NT2/D1 (cell line): ENCODE measurements around the gene C2CD3.

Experiments
- DNase-seq: peaks from one replicate; pipeline ENCODE4 v3.0.0-alpha.2; 2011; ENCODE audit warnings: low read depth, low spot score
- H3K27me3 ChIP-seq: 2 replicates; pipeline ENCODE4 v1.6.0; 2011; ENCODE audit warnings: mild to moderate bottlenecking; ENCODE audit not compliant: insufficient read length, insufficient read depth
- H3K36me3 ChIP-seq: 2 replicates; pipeline ENCODE4 v1.6.1; 2011; ENCODE audit warnings: mild to moderate bottlenecking, low read length, mixed read lengths; ENCODE audit not compliant: insufficient read depth, insufficient read length
- H3K4me1 ChIP-seq: 2 replicates; pipeline ENCODE4 v1.5.1; 2011; ENCODE audit not compliant: insufficient read depth, insufficient read length
- H3K4me3 ChIP-seq: 2 replicates; pipeline ENCODE4 v1.5.1; 2011; ENCODE audit warnings: low read depth; ENCODE audit not compliant: insufficient read length
- H3K9ac ChIP-seq: 2 replicates; pipeline ENCODE4 v1.6.0; 2011; ENCODE audit warnings: low read depth; ENCODE audit not compliant: insufficient read length
- H3K9me3 ChIP-seq: 2 replicates; pipeline ENCODE4 v1.5.1; 2011; ENCODE audit warnings: mild to moderate bottlenecking, low read length; ENCODE audit not compliant: insufficient read depth
- SUZ12 ChIP-seq: IDR thresholded peaks from 2 replicates; pipeline ENCODE4 v1.6.1; 2011; ENCODE audit not compliant: insufficient read length, insufficient read depth; ENCODE audit errors: extremely low read depth
- YY1 ChIP-seq: IDR thresholded peaks from 2 replicates; pipeline ENCODE4 v1.6.1; 2011; ENCODE audit not compliant: insufficient read length, insufficient read depth
- ZNF274 ChIP-seq: IDR thresholded peaks from 2 replicates; pipeline ENCODE4 v1.6.1; 2011; ENCODE audit warnings: mild to moderate bottlenecking, low read depth, low read length

The C2CD3 gene

GRCh38 chr11:74009675-74010305, 161.0 kb downstream of the C2CD3 start:
- no peaks in the 10 kb centered on the region for H3K27me3 ChIP-seq
- H3K4me1 ChIP-seq: no peaks in the 10 kb centered on the region
- TF ChIP-seq SUZ12 (no peak), ZNF274 (no peak), YY1 (no peak)
- peaks cover 21% of the 10 kb centered on the region for H3K36me3 ChIP-seq
- no peaks in the 10 kb centered on the region for H3K9me3 ChIP-seq
- H3K4me3 ChIP-seq: no peak overlapping the region
- DNase-seq: no peak
- no peak overlapping the region for H3K9ac ChIP-seq

DNA sequence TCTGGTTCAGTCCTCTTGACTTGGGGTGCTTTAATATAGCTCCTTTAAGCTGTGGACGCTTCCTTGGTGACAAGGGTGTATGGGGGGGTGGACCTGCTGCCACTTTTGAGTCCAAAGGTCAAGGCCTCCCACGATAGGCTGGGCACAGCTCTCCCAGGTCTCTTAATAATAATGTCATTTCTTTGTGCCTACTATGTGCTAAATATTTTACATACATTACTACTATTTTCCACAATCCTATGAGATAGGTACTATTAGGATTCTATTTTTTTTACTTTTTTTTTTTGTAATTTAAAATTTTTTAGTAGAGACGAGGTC, 161.6 kb downstream of the C2CD3 start:
- no peak for DNase-seq
- no peak overlapping the region for H3K9ac ChIP-seq
- peaks cover 20% of the 10 kb centered on the region for H3K36me3 ChIP-seq
- H3K4me3 ChIP-seq: no peak overlapping the region
- H3K9me3 ChIP-seq: no peaks in the 10 kb centered on the region
- no peaks in the 10 kb centered on the region for H3K4me1 ChIP-seq
- H3K27me3 ChIP-seq: no peaks in the 10 kb centered on the region
- TF ChIP-seq SUZ12 (no peak), ZNF274 (no peak), YY1 (no peak)

- no peak for DNase-seq
Measured at GRCh38 chr11:74008373-74009229, 162.2 kb downstream of the C2CD3 start, which contains the start of gene UCP3. Gene UCP3, minus strand, starts transcription at chr11:74009085. Its CDS starts 2,043 bp downstream, at chr11:74007042.

GRCh38 chr11:74007691-74008372, 163.0 kb downstream of the C2CD3 start:
- Histone ChIP-seq H3K9me3 (no peaks in the 10 kb centered on the region), H3K36me3 (peaks cover 11% of the 10 kb centered on the region), H3K27me3 (no peaks in the 10 kb centered on the region), H3K4me1 (no peaks in the 10 kb centered on the region), H3K4me3 (no peak overlapping the region), H3K9ac (no peak overlapping the region)
- TF ChIP-seq ZNF274 (no peak), YY1 (no peak), SUZ12 (no peak)
- DNase-seq: no peak

More at GRCh38 chr11:74008373-74009229, 162.2 kb downstream of the C2CD3 start, which contains the start of gene UCP3:
- H3K36me3 ChIP-seq: peaks cover 19% of the 10 kb centered on the region
- no peak for TF ChIP-seq ZNF274
- TF ChIP-seq SUZ12: no peak
- TF ChIP-seq YY1: no peak
- no peaks in the 10 kb centered on the region for H3K4me1 ChIP-seq
- H3K9ac ChIP-seq: no peak within 1 kb of the TSS
- no peak within 1 kb of the TSS for H3K4me3 ChIP-seq
- no peaks in the 10 kb centered on the region for H3K27me3 ChIP-seq
- no peaks in the 10 kb centered on the region for H3K9me3 ChIP-seq

DNA sequence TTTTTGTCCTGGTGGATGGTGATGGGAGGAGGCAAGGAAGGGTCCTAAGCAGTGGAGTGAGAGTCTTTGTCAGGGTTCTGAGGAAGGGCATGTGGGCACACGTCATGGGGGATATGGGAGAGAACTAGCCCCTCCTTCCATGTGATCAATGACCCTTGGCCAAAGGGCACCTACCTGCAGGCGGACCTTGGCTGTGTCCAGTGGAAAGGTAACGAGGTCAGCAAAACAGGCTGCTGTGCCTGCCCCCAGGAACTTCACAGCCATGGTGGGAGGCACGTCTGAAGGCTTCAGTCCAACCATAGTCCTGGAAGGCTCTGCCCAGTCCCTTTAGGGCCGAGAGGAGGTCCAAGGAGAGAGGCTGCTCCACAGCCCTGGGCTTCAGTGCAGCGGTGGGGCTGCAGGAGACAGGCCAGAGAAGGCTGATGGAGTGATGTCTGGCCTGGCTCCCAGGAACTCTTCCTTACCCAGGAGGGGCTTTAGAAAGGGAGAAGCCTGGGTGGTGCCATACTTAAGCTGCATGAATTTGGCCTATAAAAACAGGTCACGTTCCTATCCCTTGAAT, 164.0 kb downstream of the C2CD3 start:
- no peak for DNase-seq
- Histone ChIP-seq H3K36me3 (peaks cover 5% of the 10 kb centered on the region), H3K27me3 (no peaks in the 10 kb centered on the region), H3K4me1 (no peaks in the 10 kb centered on the region), H3K9me3 (no peaks in the 10 kb centered on the region), H3K4me3 (no peak overlapping the region), H3K9ac (no peak overlapping the region)
- TF ChIP-seq YY1 (no peak), SUZ12 (no peak), ZNF274 (no peak)

DNA sequence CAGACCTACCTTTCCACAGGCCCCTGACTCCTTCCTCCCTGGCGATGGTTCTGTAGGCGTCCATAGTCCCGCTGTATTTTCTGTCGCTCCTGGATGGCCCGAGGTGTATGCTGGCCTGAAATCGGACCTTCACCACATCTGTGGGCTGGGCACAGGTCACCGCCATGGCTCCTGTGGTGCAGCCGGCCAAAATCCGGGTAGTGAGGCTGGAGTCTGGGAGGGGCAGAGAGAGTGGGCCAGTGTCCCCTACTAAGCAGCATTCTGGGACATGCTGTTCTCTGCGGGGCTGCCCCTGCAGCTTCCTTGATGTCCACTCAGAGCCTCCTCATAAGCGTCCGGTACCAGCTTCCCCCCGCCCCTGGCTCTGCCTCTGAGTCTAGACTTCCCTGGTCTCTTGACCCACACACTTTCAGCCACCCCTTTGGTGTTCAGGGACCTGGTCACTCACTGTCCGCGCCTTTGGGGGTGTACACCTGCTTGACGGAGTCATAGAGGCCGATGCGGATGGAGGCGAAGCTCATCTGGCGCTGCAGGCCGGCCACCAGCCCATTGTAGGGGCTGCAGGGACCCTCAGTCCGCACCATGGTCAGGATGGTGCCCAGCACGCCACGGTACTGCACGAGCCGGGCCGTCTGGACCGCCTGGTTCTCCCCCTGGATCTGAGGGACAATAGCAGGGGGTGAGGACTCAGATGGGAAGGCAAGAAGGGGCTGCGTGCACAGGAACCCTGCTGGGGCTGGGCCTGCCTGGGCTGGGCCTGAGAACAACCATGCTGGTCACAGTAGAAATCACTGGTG, 164.9 kb downstream of the C2CD3 start:
- no peaks in the 10 kb centered on the region for H3K4me1 ChIP-seq
- H3K9me3 ChIP-seq: no peaks in the 10 kb centered on the region
- no peak overlapping the region for H3K9ac ChIP-seq
- no peaks in the 10 kb centered on the region for H3K27me3 ChIP-seq
- no peak for DNase-seq
- H3K4me3 ChIP-seq: no peak overlapping the region
- H3K36me3 ChIP-seq: no peaks in the 10 kb centered on the region
- TF ChIP-seq SUZ12 (no peak), YY1 (no peak), ZNF274 (no peak)
